HG03432 (cell line): Measurements from ENCODE around the gene HYCC1.
"Not testable (repeated sequence)": the region's sequence is repeated elsewhere in the genome, so short reads cannot be mapped to it uniquely, and the experiment has no call there.

Source experiments
- ATAC-seq: cut with Tn5 transposase; IDR thresholded peaks from one replicate; pipeline ENCODE4 v1.9.1; 2021; ENCODE audit warnings: mild to moderate bottlenecking, moderate library complexity; ENCODE audit not compliant: unreplicated experiment

Gene HYCC1

DNA sequence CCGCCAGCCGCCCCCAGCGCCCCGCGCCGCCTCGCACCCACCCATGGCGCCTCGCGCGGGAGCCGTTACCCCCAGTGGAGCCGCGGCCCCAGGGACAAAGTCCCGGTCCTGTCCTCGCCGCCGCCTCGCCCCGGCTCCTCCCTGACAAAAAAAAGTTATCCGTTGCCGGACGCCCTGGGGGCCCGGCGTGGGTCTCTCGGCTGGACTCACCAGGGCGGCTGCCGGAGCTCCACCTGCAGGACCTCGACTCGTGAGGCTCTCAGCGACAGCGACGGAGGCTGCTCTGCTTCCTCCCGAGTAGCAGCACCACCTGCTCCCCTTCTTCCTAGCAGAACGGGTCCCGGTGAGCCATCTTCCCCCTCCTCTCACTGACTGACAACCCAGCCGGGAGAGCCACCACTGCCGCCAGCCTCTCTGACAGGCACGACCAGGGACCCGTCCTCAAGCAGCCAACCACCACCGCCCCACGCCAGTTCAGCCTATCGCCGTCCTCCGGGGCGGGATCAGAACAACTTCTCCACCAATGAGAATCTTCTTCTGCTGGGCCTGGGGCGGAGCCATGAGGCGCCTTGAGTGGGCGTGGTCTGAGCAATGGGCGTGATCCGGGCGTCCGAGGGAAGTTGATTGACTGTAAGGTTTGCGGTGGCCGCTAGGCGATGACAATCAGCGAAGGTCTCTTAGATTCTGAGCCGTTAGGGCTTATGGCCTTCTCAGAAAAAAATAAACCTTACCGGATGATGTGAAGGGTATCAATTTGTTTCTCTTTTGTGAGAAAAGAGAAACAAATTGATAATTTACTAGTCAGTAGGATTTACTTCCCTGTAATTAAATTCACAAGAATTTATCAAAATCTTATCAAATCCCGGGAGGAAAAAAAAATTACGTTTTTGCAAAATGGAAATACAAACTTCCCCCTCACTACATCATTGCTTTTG lies at the start of gene HYCC1:
Gene HYCC1 (minus strand): TSS at position 416 of the 935 bp plus-strand sequence. CDS start 23,019 bp downstream, outside the sequence.
- ATAC-seq: peak; percentile 96

DNA sequence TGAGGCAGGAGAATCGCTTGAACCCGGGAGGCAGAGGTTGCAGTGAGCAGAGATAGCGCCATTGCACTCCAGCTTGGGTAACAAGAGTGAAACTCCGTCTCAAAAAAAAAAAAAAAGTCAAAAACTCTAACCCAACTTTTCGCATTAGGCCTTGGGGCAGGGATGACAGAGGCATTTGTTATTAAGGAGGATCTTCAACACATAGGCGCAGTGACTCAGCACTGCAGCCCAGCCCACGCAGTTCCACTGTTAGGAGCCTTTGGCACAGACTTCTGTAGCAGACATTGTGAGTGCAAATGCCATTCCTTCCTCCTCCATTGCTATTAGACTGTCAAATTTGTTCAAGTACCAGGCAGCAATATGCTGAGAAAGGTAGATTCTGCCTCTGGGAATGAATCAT lies 48.5 kb upstream of the HYCC1 start:
- no peak for ATAC-seq

DNA sequence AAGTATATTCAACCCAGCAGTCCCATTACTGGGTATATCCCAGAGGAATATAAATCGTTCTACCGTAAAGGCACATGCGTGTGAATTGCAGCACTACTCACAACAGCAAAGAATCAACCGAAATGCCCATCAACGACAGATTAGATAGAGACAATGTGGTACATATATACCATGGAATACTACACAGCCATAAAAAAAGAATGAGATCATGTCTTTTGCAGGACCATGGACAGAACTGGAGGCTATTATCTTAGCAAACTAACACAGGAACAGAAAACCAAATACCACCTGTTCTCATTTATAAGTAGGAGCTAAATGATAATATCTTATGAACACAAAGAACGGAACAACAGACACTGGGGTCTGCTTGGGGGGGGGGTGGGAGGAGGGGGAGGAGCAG lies 47.4 kb upstream of the HYCC1 start:
- no peak for ATAC-seq

DNA sequence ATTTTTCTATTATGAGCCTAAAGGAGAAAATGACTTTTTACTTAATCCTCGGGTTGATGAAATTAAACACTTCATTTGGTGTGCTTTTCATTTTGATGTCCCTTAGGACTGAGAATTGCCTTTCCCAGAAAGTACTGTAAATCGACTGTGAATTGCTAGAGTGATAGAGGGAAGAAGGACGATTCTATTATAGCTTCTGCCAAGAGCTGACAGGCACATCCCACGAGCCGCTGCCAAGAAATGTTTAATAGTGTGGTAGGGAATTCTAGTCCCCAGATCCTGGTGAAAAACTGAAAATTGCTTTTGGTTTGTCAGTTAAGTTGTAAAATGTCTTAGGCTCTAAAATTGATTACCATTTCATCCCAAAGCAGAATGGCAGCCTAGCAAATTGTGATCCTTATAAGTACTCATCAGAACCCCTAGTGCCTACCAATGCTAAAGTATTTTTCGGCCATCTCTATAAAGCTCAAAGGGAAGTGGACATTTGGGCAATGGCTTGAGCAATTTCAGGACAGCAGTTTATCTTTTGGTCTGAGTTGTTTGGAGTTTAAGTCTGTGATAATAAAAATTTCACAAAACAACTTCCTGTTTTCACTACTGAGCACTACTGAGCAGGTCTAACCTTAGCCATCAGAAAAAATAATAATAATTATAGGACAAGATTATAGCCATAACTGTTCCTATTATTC lies 44.6 kb upstream of the HYCC1 start:
- no peak for ATAC-seq

DNA sequence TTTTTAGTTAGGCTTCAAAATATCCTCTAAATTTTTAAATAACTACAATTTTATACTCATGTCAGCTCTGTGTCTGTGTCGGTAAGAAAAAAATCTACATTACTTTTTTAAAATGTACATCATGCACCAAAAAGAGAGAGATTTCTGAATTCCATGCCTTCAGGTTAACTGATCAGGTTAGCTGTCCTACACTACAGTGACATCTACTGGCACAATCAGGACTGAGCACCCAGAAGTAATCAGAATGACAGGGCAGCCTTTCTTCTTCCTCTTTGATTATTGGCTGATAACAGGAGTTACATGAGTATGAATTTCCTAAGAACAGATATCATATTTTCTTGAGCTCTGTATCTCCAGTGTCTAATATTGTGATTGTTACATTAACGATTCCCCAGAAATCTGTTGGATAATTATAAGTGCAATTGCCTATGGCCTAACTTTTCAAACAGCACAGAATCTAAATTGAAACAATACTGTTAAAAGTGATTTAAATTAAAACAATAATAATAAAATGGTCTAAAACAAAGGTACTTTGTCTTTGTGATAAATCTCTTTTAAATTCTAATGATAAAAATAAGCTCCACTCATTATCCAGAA lies 41.8 kb upstream of the HYCC1 start:
- no peak for ATAC-seq

DNA sequence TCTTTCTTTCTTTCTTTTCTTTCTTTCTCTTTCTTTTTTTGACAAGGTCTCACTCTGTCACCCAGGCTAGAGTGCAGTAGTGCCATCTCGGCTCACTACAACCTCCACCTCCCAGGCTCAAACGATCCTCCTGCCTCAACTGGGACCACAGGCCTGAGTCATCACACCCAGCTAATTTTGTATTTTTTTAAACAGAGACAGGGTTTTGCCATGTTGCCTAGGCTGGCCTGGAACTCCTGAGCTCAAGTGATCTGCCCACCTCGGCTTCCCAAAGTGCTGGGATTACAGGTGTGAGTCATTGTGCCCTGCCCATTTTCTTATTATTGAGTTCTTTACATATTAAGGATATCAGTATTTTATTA lies 37.2 kb upstream of the HYCC1 start:
- ATAC-seq: not testable (repeated sequence)

DNA sequence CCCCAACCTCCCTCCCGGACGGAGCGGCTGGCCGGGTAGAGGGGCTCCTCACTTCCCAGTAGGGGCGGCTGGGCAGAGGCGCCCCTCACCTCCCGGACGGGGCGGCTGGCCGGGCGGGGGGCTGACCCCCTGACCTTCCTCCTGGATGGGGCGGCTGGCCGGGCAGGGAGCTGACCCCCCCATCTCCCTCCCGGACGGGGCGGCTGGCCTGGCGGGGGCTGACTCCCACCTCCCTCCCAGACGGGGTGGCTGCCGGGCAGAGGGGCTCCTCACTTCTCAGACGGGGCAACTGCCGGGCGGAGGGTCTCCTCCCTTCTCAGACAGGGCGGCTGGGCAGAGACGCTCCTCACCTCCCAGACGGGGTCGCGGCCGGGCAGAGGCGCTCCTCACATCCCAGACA lies 32.4 kb upstream of the HYCC1 start:
- ATAC-seq: not testable (repeated sequence)

DNA sequence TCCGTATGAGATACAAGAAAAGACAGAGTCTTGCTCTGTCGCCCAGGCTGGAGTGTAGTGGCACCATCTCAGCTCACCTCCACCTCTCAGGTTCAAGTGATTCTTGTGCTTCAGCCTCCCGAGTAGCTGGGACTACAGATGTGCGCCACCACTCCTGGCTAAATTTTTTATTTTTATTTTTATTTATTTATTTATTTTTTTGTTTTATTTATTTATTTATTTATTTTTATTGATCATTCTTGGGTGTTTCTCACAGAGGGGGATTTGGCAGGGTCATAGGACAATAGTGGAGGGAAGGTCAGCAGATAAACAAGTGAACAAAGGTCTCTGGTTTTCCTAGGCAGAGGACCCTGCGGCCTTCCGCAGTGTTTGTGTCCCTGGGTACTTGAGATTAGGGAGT lies 31.2 kb upstream of the HYCC1 start:
- not testable (repeated sequence) for ATAC-seq

DNA sequence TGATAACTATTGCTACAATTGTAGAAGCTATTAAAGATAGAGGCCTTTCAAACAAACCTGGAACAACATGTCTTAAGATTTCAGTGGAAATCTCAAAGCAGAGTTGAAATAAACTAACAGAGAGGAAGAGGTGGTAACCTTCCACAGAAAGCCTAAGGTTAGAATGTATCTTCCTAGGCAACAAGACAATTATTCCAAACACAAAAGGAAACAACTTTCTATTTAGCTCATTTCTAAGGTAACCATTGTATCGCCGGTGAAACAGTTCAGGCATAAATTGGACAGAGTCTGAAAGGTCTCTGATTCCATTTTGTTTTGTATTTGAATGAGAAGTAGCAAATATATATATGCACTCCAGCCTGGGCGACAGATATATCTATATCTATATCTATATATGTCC lies 30.7 kb upstream of the HYCC1 start:
- ATAC-seq: no peak

DNA sequence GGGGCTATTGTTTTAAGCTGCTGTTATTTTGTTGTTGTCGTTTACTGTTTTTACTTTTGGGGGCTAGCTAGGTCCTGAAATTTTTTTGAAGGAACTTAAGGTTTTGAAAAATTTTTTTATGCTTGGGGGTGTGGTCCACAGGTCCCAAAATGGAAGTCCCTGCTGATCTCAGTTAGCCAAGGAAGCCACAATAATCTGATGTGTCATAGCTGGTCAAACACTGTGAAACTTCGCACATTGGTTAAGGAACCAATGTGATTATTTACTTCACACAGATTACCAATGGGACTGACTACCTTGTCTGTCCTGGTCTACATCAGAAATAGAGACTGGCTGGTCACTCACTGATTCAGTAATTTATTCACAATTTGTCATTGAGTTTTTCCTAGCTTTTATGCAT lies 29.5 kb upstream of the HYCC1 start:
- ATAC-seq: no peak

DNA sequence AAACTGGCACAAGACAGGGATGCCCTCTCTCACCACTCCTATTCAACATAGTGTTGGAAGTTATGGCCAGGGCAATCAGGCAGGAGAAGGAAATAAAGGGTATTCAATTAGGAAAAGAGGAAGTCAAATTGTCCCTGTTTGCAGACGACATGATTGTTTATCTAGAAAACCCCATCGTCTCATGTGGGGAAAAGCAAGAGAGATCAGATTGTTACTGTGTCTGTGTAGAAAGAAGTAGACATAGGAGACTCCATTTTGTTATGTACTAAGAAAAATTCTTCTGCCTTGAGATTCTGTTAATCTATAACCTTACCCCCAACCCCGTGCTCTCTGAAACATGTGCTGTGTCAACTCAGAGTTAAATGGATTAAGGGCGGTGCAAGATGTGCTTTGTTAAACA lies 25.7 kb upstream of the HYCC1 start:
- ATAC-seq: not testable (repeated sequence)

DNA sequence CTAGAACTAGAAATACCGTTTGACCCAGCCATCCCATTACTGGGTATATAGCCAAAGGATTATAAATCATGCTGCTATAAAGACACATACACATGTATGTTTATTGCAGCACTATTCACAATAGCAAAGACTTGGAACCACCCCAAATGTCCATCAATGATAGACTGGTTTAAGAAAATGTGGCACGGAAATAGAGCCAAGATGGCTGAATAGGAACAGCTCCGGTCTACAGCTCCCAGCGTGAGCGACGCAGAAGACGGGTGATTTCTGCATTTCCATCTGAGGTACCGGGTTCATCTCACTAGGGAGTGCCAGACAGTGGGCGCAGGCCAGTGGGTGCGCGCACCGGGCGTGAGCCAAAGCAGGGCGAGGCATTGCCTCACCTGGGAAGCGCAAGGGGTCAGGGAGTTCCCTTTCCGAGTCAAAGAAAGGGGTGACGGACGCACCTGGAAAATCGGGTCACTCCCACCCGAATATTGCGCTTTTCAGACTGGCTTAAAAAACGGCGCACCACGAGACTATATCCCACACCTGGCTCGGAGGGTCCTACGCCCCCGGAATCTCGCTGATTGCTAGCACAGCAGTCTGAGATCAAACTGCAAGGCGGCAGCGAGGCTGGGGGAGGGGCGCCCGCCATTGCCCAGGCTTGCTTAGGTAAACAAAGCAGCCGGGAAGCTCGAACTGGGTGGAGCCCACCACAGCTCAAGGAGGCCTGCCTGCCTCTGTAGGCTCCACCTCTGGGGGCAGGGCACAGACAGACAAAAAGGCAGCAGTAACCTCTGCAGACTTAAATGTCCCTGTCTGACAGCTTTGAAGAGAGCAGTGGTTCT lies 21.8 kb upstream of the HYCC1 start:
- not testable (repeated sequence) for ATAC-seq

DNA sequence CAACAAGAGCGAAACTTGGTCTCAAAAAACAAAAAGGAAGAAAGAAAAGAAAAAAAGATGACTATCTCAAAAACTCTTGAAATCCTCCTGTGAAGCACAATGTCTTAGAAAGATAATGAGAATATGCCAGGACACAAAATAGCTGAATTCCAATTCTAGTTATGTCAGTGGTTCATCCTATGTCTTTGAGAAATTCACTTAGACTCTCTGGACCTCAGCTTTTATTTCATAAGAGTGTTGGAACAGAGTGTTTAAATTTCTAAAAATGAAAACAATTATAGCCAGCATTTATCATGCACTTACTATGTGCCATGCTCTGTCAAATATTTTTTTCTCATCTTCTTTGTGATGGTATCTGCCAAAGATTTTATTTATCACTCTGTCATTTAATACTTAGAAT lies 13.3 kb upstream of the HYCC1 start:
- no peak for ATAC-seq

DNA sequence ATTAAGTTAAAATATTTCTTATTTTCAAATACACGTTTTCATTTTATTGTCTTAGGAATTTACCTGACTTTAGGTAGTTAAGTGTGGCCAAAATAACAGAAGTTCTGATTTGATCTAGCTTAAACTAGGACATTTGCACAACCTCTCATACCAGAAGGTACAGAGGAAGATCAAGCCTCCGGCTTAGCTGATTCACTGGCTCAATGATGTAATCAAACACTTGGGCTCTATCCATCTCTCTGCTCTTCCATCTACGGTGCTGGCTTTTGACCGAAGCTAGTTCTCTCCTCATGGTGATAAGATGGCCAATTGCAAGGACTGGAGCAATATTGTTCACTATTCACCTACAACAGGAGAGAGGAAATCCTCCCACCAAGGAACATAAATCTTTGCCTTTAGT lies 12.2 kb upstream of the HYCC1 start:
- ATAC-seq: no peak

DNA sequence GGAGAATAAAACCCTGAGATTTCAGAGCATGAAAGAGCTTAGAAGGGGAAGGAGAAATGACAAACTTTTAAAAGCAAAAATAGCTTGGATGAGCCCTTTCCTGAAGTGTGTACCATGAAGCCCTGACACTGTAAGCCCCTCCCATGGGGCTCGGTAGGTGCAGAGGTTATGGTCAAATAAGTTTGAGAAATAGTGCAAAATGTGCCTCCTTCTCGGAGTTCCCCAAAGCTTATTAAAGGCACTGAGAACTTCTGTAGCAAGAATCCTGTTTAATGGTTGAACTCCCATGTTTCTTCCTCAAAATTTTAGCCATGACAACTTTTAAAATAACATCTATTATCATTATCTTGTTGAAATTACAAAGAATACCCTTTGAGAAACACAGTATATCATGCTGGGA lies 10.5 kb upstream of the HYCC1 start:
- no peak for ATAC-seq

DNA sequence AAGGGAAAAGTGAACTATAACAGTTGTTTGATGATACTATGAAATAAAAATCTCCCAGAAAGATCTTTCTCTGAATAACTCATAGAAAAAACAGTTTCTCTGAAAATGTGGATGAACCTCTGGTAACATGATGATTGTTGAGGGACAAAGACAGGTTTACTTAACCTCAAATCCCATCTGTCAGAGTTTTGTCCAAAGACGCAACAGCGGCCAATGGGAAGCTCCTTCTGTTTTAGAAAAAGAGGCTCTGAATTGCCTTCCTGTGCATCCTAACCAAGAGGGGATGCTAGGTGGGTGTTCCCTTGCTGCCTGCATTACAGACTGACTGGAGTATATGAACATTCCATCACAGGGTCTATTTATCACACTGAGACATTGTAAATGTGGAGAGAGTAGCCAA lies 8.9 kb upstream of the HYCC1 start:
- no peak for ATAC-seq

DNA sequence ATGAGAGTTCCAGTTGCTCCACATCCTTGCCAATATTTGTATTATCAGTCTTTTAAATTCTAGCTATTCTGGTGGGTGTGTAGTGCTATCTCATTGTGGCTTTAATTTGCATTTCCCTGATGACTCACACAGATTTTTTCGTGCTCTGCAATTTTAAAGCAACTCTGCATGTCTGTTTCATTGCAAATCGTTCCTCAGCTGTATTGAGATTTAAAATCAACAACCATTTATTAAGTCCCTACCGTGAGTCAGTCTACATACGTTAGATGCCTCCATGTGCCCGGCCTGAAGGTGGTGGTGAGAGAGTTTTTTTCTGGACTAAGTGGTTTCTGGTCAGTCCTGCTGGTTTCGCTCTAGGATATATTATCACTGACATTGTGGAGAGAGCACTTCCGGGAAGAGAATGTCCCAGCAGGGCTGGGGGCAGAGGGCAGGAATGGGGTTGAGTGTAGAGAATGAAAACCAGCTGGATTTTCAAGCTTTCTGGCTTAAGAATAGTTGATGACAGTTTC lies 8.4 kb upstream of the HYCC1 start:
- ATAC-seq: no peak

DNA sequence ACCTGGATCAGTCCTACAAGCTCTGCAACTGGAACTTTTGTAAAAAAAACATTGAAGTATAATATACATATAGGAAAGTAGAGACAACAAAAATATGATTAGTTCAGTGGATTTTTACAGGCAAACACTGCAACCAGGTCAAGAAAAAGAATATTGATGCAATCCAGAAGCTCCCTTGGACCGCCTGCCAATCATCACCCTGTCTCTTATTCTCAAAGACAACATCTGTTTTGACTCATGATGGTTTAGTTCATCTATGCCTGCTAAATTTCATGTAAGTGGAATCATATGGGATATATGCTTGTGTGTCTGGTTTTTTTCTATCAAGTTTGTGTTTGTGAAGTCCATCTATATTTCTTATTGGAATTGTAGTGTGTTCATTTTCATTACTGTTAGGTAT lies 7.7 kb upstream of the HYCC1 start:
- no peak for ATAC-seq

DNA sequence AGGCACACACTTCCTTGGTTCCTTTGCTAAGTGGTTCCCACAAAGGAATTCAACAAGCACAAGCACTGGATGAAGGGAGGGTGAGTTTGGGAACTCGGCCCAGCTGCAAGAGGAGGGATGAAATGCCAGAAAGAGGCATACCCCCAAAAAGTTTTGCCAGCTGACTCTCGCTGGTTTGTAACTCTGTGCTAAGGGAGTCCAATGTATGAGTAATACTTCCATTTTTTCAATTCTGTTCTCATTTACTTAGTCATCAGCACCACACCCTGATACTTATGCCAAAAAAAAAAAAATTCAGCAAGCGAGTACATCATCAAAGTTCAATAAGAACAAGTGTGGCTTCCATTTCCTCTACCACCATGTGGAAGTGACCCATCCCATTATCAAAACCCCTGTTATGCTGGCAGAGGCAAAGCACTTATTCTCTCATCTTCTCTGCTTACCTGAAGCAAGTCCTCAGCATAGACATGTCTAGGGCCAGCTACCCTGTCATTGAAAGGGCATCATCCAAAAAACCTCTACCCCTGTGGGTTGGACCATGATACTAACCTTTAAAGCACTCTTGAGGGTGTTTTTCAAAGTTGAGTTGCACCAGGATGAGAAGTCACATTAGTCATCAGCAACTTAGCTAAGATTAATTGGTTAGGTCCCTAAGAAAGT lies 6.9 kb upstream of the HYCC1 start:
- no peak for ATAC-seq

DNA sequence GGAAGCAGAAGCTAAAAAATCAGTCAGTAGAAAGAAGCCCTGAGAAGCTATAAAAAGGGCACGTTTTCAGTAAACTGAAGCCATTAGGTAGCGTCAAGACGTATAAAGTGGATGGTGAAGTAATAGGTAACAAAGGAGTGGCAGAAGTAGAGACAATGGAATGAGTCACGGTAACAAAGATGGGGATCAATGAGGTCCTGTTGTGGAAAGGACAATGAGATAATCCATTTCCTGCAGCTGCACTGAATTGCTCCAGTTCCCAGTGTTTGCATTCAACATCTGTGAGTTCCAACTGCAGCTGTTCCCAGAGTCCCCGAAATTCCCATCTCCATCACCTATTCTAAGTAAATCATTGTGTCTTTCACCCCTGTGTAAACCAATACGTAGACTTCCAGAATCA lies 4.8 kb upstream of the HYCC1 start:
- no peak for ATAC-seq
